T-helper 9 cell (primary cell): ENCODE data around the gene MATN4.
A peak's percentile ranks its signal among the peaks of the same experiment; 100 is the strongest.

Experiments used
- DNase-seq: peaks from one replicate; pipeline ENCODE4 v3.0.0-alpha.2; 2020

Gene MATN4

GRCh38 chr20:45313065-45313695 is 5.1 kb upstream of the MATN4 start:
- no peak for DNase-seq

DNA sequence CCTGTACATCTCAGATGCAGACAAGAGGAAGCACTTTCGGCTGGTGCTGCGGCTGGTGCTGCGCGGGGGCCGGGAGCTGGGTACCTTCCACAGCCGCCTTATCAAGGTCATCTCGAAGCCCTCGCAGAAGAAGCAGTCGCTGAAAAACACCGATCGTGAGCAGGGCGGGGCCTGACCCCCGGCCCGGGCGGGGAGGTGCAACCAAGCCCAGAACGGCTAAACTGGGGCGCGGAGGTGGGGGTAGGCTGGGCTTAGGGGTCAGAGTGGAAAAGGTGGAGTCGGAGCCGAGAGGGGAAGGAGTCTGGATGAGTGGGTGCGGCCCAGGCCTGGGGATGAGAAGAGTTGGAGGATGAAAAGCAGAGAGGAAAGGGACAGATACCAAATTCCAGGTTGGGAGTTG is 4.1 kb upstream of the MATN4 start:
- no peak for DNase-seq

- peak; percentile 47 for DNase-seq
Measured at GRCh38 chr20:45311589-45312211, 3.6 kb upstream of the MATN4 start.

DNA sequence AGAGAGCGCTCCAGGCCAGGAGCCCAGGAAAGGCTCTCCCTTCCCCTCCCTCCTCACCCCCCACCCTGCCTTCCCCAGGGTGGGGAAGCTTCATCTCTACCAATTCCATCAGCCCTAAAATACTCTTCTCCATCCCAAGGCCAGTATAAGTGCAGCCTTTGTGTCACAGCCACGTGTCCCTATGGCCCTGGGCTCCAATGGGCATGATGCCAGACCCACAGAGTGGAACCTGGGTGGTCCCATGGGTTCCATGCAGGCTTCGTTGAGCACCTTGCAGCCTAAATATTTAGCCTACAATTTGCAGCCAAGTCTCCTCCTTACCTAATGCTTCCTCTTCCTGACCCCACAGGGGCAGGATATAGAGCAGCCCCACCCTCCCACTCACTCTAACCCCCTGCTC is 976 bp upstream of the MATN4 start:
- DNase-seq: no peak

DNA sequence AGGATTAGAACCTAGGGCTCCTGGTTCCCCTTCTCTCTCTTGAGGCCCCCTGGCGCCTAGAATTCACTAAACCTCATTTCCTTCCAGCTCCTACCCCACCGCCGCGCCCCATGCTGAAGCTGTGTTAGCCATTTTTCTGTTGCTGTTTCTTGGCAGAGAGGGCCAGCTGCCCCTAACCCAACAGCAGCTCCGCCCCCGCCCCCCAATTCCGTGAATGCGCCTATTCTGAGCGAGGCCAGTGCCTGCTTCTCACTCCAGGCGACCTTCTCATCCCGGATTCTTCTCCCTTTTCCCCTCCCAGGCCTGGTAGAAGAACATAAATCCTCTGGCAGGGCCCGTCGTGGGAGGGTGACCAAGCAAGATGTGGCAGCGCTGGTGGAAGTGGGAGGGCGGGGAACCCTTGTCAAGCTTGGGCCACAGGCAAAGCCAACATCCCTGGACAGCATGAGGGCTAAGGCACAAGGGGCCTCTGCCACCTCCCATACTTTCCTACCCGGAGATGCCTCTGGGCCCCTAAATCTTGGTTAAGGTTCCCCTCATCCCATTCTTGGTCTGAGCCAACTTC is 941 bp downstream of the MATN4 start:
- DNase-seq: no peak

DNA sequence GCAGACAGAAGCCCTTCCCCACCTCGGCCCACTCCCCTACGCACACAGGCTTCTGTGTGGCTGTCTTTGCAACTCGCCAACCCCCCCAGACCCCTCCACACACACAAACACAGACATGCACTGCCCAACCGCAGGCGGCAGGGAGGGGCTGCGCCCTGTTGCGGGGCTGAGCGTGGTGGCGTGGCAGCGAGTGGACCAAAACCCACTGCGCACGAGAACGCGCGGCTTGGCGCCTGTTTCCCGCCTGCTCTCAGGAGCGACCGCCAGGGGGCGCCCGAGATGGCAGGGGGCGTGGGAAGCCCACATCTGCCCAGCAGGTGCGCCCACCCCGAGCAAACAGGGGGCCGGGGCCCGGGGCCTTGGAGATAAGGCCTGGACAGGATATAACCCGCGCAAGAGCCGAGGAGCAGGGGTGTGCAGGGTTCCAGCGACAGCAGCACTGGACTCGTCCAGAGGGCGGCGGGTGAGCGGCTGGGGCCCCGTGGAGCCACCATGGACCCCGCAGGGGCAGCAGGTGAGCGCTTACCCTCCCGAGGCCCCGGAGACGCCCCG is 1.6 kb downstream of the MATN4 start, which contains the start of gene RBPJL:
RBPJL (plus strand) TSS at position 410 of the 552 bp plus-strand sequence; CDS start at position 493, 83 bp downstream.
- DNase-seq: peak; percentile 56

DNA sequence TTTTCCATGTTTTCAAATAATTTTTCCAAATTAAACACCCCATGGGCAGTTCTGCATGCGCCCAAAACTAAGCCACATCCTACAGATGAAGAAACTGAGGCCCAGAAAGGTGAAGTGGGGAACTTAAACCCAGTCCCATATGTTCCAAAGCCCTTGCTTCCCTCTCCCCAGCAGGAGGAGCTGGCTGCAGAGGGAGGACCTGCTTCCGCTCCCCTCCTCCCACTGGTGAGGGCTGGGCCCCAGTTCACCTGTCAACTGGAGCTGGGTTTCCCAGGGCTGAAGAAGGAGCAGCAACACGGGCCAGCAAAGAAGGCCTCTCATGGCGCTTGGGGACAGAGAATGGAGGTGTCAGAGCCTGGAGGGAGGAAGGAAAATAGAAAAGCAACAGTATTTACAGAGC is 2.8 kb downstream of the MATN4 start:
- no peak for DNase-seq

DNA sequence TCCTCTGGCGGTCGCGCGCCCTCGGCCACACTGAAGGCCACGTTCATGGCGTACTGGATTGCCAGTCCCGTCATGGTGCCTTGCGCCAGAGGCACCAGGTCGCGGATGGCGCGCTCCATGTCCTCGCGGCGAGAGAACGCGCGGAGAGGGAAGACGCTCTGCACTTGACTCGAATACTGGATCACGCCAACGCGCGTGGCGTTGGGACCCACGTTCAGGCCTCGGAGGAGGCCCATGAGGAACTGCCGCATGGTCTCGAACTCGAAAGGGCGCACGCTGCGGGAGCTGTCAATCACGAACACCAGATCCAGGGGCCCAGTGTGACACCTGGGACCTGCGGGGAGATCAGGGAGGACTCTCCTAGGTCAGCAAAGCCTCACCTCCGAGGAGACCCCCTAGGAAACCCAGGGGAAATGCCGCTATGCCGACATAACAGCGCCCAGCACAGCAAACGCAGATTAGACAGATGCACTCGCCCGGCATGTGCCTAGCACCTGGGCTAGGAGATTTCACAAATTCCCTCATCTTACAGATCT is 3.6 kb downstream of the MATN4 start:
- DNase-seq: no peak

DNA sequence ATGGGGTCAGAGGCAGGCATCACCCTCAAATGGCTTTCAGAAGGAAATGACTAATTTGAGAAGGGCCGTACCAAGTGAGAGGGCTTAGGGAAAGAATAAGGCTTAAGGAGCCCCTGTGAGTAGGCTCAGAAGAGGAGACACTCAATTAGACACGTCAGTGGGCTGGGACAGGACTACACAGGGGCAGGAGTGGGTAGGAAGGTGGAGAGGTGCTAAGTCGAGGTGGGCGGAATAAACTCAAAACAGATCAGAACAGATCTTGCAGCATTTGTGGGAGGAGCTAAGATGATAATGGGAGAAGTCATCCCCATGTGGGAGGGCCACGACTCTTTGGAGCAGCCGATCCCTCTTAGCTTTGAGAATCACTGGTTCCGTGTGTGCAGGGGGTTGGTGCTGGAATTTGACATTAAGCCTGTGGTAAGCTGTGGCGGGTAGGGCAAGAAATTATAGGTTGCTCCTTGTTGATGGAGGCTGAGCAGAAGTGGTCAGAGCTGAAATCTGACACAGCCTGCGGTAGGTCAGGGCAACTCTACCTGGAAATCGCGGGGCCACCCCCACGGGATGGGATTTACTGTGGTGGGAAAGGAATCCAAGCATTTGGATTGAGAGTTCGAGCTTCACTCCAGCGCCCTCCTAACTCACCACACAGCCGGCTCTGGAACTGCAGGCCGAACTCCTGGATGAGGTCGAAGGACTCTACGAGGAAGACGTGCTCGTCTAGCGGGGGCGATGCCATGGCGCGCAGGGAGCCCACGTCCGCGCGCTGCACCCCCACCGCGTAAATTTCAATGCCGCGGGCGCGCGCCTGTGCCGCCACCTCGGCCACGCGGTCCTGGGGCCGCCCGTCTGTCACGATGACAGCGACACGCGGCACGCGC is 4.3 kb downstream of the MATN4 start:
- DNase-seq: no peak

GRCh38 chr20:45301824-45302271 is 6.3 kb downstream of the MATN4 start:
- DNase-seq: no peak

DNA sequence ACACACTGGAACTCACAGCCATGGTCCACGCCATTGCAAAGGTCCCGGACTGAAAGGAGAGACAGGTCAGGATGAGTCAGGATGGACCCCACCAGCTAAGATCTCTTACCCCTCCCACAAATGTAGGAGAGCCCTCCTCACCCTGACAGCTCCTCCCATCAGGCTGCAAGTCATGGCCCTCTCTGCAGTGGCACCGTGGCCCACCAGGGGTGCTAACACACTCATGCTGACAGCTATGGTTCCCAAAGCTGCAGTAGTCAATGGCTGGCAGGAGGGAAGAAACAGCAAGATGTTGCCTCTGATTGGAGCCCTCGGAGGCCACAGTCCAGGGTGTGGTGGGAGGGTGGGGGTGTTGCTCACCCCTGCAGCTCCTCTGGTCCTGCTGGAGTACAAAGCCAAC is 7.1 kb downstream of the MATN4 start:
- DNase-seq: no peak

DNA sequence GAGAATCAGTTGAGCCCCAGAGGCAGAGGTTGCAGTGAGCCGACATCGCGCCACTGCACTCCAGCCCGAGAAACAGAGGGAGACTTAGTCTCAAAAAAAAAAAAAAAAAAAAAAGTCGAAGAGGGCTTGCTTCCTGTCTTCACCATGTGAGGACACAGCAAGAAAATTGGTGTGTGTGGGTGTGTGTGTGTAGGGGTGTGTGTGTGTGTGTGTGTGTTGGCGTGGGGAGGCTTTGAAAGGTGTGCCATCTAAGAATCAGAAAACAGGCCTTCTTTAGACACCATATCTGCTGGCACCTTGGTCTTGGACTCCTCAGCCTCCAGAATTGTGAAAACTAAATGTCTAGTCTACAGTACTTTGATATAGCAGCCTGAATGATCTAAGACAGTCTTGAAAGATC is 8.3 kb downstream of the MATN4 start:
- DNase-seq: no peak

DNA sequence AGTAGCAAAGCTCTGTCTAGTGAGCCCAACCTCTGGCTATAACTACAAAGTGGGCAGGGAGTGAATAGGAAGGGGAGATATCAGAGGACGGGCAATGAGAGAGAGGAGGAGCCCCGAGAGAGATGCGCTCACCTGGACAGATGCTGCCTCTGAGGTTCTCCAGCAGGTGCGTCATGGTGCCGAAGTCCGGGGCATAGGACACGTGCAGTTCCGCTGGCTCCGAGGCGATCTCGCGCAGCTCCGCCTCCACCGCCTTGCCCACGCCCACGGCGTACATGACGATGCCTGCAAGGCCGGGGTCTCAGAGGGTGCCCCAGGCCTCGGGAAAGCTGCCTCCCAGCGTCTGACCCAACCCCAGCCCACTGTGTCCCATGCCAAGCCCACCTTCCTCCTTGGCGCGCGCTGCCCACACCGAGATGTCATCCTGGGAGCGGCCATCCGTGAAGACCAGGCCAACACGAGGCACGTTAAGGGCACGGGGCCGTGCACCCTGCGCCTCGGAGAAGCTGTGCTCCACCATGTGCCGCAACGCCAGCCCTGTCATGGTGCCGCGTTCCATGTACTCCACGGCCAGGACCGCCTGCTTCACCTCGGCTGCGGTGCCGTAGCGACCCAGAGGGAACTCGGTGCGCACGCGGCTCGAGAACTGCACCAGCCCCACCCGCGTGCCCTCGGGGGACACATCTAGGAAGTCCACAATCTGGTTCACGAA is 10.2 kb downstream of the MATN4 start:
- DNase-seq: no peak

DNA sequence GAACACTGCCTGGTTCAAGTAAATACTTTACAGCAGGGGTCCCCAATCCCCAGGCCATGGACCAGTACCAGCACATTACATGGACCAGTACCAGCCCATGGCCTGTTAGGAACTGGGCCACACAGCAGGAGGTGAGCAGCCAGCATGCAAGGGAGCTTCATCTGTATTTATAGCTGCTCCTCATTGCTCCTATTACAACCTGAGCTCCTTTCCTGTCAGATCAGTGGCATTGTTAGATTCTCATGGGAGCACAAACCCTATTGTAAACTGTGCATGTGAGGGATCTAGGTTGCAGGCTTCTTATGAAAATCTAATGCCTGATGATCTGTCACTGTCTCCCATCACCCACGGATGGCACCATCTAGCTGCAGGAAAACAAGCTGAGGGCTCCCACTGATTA is 13.4 kb downstream of the MATN4 start:
- DNase-seq: no peak

- DNase-seq: no peak
Measured at GRCh38 chr20:45294003-45294368, 14.1 kb downstream of the MATN4 start.

DNA sequence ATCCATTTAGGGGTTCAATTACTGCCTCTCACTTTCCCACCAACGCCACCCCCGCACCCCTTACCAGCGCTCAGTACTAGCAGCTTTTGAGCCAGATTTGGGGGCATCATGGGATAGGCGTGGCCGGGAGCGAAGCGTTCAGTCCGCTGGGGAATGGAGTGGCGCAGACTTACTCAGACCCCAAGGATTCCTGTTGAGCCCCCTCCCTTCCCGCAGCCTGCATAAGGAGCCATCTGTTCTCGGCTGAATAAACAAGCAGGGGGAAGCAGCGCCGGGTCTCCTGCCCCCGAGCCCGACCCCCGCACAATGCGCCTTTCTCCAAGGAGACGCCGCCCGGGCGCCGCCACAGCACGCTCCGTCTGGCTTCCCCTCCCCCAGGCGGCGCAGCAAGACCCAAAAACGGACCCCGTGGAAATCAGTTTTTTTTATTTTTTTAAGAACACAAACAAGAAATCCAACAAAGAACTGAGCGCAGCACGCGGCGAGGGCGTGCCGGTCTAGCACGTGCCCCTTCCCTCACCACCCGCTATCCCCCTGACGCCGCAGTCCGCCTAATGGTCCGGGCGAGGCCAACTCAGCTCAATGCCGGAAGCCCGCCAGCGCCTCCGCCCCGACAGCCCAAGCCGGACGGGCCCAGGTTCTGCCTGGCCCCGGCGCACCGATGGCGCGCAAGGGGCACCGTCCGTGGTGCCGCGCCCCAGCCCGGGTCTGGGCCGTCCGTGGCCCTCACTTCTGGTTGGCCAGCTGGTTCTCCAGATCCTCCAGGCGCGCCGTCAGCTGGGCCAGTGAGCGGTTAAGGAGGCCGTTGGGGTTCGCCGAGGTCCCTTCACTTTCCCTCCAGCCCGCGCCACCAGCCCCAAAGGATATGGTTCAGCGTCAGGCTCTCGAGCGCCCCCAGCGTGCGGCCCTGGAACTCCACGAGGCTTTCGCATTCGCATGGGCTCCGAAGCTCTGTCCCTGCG is 14.8 kb downstream of the MATN4 start:
- DNase-seq: peak; percentile 76

DNA sequence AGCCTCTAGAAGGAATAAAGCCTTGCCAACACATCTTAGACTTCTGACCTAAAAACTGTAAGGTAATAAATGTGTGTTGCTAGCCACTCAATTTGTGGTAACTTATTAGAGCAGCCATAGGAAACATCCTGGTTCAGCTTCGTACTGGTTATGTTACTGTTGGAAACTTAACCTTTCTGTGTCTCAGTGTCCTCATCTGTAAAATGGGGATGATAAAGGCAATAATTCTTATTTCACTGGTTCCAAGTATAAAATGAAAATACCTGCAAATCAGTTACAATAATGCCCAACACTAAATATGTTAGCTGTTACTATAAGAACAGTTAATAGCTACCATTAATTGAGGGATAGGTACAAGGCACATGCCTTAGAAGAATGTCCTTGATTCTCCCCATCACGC is 15.8 kb downstream of the MATN4 start:
- no peak for DNase-seq

DNA sequence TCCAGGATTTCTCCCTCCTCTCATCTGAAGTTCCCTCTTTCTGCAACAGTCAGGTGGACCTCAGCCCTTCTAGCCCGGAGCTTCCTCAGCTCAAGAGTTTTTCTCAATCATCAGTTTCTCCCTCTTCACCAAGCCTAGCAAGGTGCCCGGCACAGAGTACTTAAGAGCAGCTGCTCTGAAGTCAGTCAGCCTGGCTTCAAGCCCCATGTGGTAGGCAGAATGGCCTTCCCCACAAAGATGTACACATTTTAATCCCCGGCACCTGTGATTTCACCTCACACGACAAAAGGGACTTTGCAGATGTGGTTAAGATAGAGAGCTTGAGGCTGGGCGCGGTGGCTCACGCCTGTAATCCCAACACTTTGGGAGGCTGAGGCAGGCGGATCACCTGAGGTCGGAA is 16.6 kb downstream of the MATN4 start:
- no peak for DNase-seq

- DNase-seq: peak; percentile 47
Measured at GRCh38 chr20:45290677-45291355, 17.3 kb downstream of the MATN4 start.

DNA sequence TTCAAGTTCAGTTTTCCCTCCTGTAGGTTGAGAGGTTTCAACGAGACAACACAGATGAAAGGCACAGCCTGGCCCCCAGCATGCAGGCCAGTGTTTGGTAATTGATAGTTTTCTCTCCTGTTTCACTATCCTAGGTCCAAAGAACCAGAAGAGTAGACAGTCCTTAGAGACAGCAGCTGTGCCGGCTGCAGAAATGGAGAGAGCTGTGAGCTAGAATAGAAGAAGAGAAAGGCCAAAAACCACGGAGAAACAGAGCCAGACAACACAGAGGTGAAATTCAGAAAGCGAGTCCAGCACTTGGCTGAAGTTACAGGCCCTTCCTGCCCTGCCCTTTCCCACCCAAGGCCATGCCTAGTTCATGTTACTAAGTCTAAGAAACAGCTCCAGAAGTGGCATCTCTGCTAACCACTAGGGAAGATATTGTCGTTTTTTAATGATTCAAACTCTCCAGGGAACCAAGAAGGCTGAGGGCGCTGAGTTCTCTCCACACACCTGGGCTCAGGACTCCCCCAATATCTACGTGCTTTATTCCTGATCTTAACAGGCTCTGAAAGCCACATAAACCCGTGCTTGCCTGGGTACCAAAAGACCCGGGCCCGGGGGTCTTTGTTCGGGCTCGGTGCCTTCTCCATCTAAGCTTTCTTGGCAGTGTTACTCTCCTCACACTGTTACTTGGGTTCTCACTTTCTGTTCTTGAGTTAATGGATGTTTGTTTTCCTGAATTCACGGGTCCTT is 18.0 kb downstream of the MATN4 start:
- DNase-seq: no peak
